SK-N-SH (cell line): Measurements from ENCODE around the gene ENTREP3.

Experiments used
- EP300 ChIP-seq, 2 experiments: IDR thresholded peaks; 2 replicates each; pipeline versions ENCODE4 v1.4.0 to v1.6.1; 2012; ENCODE audit warnings: borderline replicate concordance in 1 of 2, low read depth in 1 of 2, low read length in 1 of 2
- EZH2phosphoT487 ChIP-seq: fragments of 200-600 bp; sonication (generic); IDR thresholded peaks from 2 replicates; pipeline ENCODE4 v1.6.1; 2017; ENCODE audit warnings: low read depth, mixed run types, mild to moderate bottlenecking, antibody characterized with exemption, moderate library complexity, borderline replicate concordance
- JUND ChIP-seq: IDR thresholded peaks from 2 replicates; pipeline ENCODE4 v1.4.0; 2012
- MXI1 ChIP-seq: IDR thresholded peaks from 2 replicates; pipeline ENCODE4 v1.6.1; 2012; ENCODE audit warnings: mild to moderate bottlenecking, low read depth, low read length, improper control_type of control experiment
- POLR2AphosphoS5 ChIP-seq: IDR thresholded peaks from 2 replicates; pipeline ENCODE4 v1.6.1; 2012; ENCODE audit warnings: low read depth, low read length
- RCOR1 ChIP-seq: fragments of 150-350 bp; IDR thresholded peaks from 2 replicates; pipeline ENCODE4 v1.6.1; 2017; ENCODE audit warnings: antibody characterized with exemption, low read length
- RXRA ChIP-seq: IDR thresholded peaks from 2 replicates; pipeline ENCODE4 v1.4.0; 2012; ENCODE audit warnings: low read depth, mild to moderate bottlenecking, borderline replicate concordance
- TCF12 ChIP-seq: IDR thresholded peaks from 2 replicates; pipeline ENCODE4 v1.4.0; 2012
- TEAD4 ChIP-seq: IDR thresholded peaks from 2 replicates; pipeline ENCODE4 v1.4.0; 2012; ENCODE audit warnings: mild to moderate bottlenecking, borderline replicate concordance; ENCODE audit not compliant: insufficient read depth
- ZBTB33 ChIP-seq: IDR thresholded peaks from 2 replicates; pipeline ENCODE4 v1.4.0; 2012; ENCODE audit warnings: low read depth, borderline replicate concordance
- TF ChIP-seq, protein P1 (sequence below): fragments of 200-600 bp; sonication (generic); IDR thresholded peaks from 2 replicates; pipeline ENCODE4 v1.6.1; 2017; ENCODE audit warnings: antibody characterized with exemption, mild to moderate bottlenecking, moderate library complexity
- TF ChIP-seq, protein P2 (sequence below): IDR thresholded peaks from 2 replicates; pipeline ENCODE4; 2012

- TF ChIP-seq, protein P1, sequence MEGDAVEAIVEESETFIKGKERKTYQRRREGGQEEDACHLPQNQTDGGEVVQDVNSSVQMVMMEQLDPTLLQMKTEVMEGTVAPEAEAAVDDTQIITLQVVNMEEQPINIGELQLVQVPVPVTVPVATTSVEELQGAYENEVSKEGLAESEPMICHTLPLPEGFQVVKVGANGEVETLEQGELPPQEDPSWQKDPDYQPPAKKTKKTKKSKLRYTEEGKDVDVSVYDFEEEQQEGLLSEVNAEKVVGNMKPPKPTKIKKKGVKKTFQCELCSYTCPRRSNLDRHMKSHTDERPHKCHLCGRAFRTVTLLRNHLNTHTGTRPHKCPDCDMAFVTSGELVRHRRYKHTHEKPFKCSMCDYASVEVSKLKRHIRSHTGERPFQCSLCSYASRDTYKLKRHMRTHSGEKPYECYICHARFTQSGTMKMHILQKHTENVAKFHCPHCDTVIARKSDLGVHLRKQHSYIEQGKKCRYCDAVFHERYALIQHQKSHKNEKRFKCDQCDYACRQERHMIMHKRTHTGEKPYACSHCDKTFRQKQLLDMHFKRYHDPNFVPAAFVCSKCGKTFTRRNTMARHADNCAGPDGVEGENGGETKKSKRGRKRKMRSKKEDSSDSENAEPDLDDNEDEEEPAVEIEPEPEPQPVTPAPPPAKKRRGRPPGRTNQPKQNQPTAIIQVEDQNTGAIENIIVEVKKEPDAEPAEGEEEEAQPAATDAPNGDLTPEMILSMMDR: no peak
- TF ChIP-seq POLR2AphosphoS5 (no peak), ZBTB33 (no peak), RXRA (no peak), TEAD4 (no peak), EZH2phosphoT487 (no peak), JUND (no peak), TCF12 (no peak), MXI1 (no peak), EP300 (IDR thresholded peaks at IDR 0.05; ENCODE audit: borderline replicate concordance in 1 of 2, low read depth in 1 of 2, low read length in 1 of 2) (no peak), RCOR1 (no peak)
- TF ChIP-seq, protein P2, sequence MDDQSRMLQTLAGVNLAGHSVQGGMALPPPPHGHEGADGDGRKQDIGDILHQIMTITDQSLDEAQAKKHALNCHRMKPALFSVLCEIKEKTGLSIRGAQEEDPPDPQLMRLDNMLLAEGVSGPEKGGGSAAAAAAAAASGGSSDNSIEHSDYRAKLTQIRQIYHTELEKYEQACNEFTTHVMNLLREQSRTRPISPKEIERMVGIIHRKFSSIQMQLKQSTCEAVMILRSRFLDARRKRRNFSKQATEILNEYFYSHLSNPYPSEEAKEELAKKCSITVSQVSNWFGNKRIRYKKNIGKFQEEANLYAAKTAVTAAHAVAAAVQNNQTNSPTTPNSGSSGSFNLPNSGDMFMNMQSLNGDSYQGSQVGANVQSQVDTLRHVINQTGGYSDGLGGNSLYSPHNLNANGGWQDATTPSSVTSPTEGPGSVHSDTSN: no peak
Observed at GRCh38 chr1:155256058-155256852, 972 bp upstream of the ENTREP3 start.
